Stimulated activated CD8-positive, alpha-beta memory T cell treated with anti-CD3 and anti-CD28 coated beads, Interleukin-12 subunit alpha, Interleukin-12 subunit beta, amount 100 ng/mL, for 24 hours (primary cell): ENCODE measurements around the gene PDE6C.

ENCODE experiments used
- DNase-seq: peaks from one replicate; pipeline ENCODE4 v3.0.0-alpha.2; 2020; ENCODE audit errors: extremely low read depth

PDE6C gene

GRCh38 chr10:93702210-93703001 is 90.1 kb downstream of the PDE6C start, which contains the start of gene FRA10AC1:
Gene FRA10AC1 (minus strand): TSS chr10:93702592. CDS start chr10:93700106, 2,486 bp downstream.
- DNase-seq, result peak; percentile 72

GRCh38 chr10:93703066-93703465 is 90.7 kb downstream of the PDE6C start:
- DNase-seq, result no peak

- no peak for DNase-seq
Measured at GRCh38 chr10:93703841-93704240, 91.5 kb downstream of the PDE6C start.

GRCh38 chr10:93704451-93704850 is 92.1 kb downstream of the PDE6C start:
- no peak for DNase-seq

GRCh38 chr10:93707623-93708022 is 95.3 kb downstream of the PDE6C start:
- no peak for DNase-seq

- DNase-seq, result no peak
Measured at GRCh38 chr10:93710333-93710909, 98.1 kb downstream of the PDE6C start.

GRCh38 chr10:93711891-93712290 is 99.6 kb downstream of the PDE6C start:
- DNase-seq, result no peak

- DNase-seq, result no peak
Measured at GRCh38 chr10:93712593-93712992, 100.3 kb downstream of the PDE6C start.

- DNase-seq, result no peak
Measured at GRCh38 chr10:93715345-93715744, 103.0 kb downstream of the PDE6C start.
